ENCODE data around the gene PDE4D. TPM values are rescaled to one million over a fixed set of nuclear protein-coding genes. Genes with fewer than 3 reads are reported as not detected.

The PDE4D gene
- total and polyA plus RNA-seq, 11 donors: 5.2 to 68.3 (median 42.1) TPM

- Histone ChIP-seq H3K36me3 (no peaks in the 10 kb centered on the region), H3K4me1 (no peaks in the 10 kb centered on the region), H3K27me3 (no peaks in the 10 kb centered on the region), H3K4me3 (no peak overlapping the region), H3K27ac (no peak overlapping the region), H3K9me3 (no peaks in the 10 kb centered on the region)
- 67 to 74% (median 72%) methylated on average over 2 of the region's 2 CpGs for WGBS, 4 donors
- TF ChIP-seq POLR2A (IDR thresholded peaks at IDR 0.05) (no peak), CTCF (IDR thresholded peaks at IDR 0.05) (no peak)
- ATAC-seq: no peak
- no peak for DNase-seq
- intact Hi-C loops (cut with DNase I): no loop called here
Measured at GRCh38 chr5:59838067-59838466, 55.5 kb downstream of the PDE4D start.

- no peaks in the 10 kb centered on the region for H3K4me1 ChIP-seq
- intact Hi-C loops (cut with DNase I): no loop called here
Measured at GRCh38 chr5:59837071-59837470, 56.5 kb downstream of the PDE4D start.

GRCh38 chr5:59835800-59836199 is 57.7 kb downstream of the PDE4D start:
- Histone ChIP-seq H3K4me3 (no peak overlapping the region), H3K27me3 (no peaks in the 10 kb centered on the region), H3K27ac (no peak overlapping the region), H3K9me3 (no peaks in the 10 kb centered on the region), H3K4me1 (peaks cover 0 to 6% (median 0%) of the 10 kb centered on the region in 12 donors), H3K36me3 (no peaks in the 10 kb centered on the region)
- ATAC-seq (no peak), DNase-seq (no peak)
- intact Hi-C loops (cut with DNase I): no loop called here
- 74 to 82% (median 81%) methylated on average over 3 of the region's 3 CpGs for WGBS, 4 donors
- TF ChIP-seq CTCF (IDR thresholded peaks at IDR 0.05): no peak
- no peak for TF ChIP-seq POLR2A (IDR thresholded peaks at IDR 0.05)

More at GRCh38 chr5:59837071-59837470, 56.5 kb downstream of the PDE4D start:
- no peak for DNase-seq
- ATAC-seq: no peak
- Histone ChIP-seq H3K27me3 (no peaks in the 10 kb centered on the region), H3K27ac (no peak overlapping the region), H3K36me3 (no peaks in the 10 kb centered on the region), H3K9me3 (no peaks in the 10 kb centered on the region), H3K4me3 (no peak overlapping the region)
- WGBS, 4 donors: 90 to 92% (median 91%) methylated on average over 1 of the region's 1 CpG
- TF ChIP-seq CTCF (IDR thresholded peaks at IDR 0.05): no peak
- no peak for TF ChIP-seq POLR2A (IDR thresholded peaks at IDR 0.05)

GRCh38 chr5:59833448-59833847 is 60.1 kb downstream of the PDE4D start:
- TF ChIP-seq POLR2A (IDR thresholded peaks at IDR 0.05) (no peak), CTCF (IDR thresholded peaks at IDR 0.05) (no peak)
- 71 to 81% (median 73%) methylated on average over 4 of the region's 4 CpGs for WGBS, 4 donors
- intact Hi-C loops (cut with DNase I): no loop called here
- Histone ChIP-seq H3K27ac (no peak overlapping the region), H3K36me3 (no peaks in the 10 kb centered on the region), H3K4me1 (peaks cover 0 to 13% (median 0%) of the 10 kb centered on the region in 12 donors), H3K9me3 (no peaks in the 10 kb centered on the region), H3K27me3 (no peaks in the 10 kb centered on the region), H3K4me3 (no peak overlapping the region)
- DNase-seq: no peak
- no peak for ATAC-seq

All from heart left ventricle (tissue), 16 donors.